HG02938 (cell line): ENCODE data around the gene FAM241A.

Source experiments
- ATAC-seq: cut with Tn5 transposase; IDR thresholded peaks from one replicate; pipeline ENCODE4 v1.9.1; 2021; ENCODE audit warnings: mild to moderate bottlenecking, moderate library complexity; ENCODE audit not compliant: unreplicated experiment

Gene FAM241A

GRCh38 chr4:112213091-112213490 is 67.8 kb downstream of the FAM241A start:
- ATAC-seq: no peak

- no peak for ATAC-seq
These were observed 68.6 kb downstream of the FAM241A start for GRCh38 chr4:112213856-112214255.

- ATAC-seq: no peak
These were observed 69.4 kb downstream of the FAM241A start for GRCh38 chr4:112214390-112215264.

GRCh38 chr4:112219826-112220366 is 74.6 kb downstream of the FAM241A start:
- no peak for ATAC-seq

GRCh38 chr4:112222219-112222955 is 77.1 kb downstream of the FAM241A start:
- ATAC-seq: no peak

- no peak for ATAC-seq
These were observed 79.9 kb downstream of the FAM241A start for GRCh38 chr4:112225157-112225556.

GRCh38 chr4:112230879-112231778 is 85.9 kb downstream of the FAM241A start:
- ATAC-seq: peak; percentile 80

- ATAC-seq: peak; percentile 63
These were observed 86.8 kb downstream of the FAM241A start, which contains the start of gene AP1AR for GRCh38 chr4:112231779-112232713. Gene AP1AR, plus strand, starts transcription at chr4:112231787. Its CDS starts 305 bp downstream, at chr4:112232092.

- ATAC-seq: no peak
These were observed 89.8 kb downstream of the FAM241A start for GRCh38 chr4:112234952-112235609.

GRCh38 chr4:112236040-112236439 is 90.8 kb downstream of the FAM241A start:
- no peak for ATAC-seq

GRCh38 chr4:112238833-112239232 is 93.6 kb downstream of the FAM241A start:
- ATAC-seq: no peak
